ENCODE data around the gene AKAP8L. TPM values are rescaled to one million over a fixed set of nuclear protein-coding genes. Genes with fewer than 3 reads are reported as not detected.

AKAP8L gene
- polyA plus RNA-seq, 1 experiment: 30.4 TPM

DNA sequence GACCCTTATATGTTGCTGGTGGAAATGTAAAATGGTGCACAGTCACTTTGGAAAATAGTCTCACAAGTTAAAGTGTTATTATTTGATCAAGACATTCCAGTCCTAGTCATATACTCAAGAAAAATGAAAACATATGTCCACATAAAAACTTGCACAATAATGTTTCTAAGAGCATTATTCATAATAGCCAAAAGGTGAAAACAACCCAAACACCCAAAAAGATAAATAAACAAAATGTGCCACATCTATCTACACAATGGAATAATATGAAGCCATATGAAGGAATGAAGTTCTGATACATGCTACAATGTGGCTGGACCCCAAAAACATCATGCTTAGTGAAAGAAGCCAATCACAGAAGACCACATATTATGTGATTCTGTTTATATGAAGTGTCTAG lies 24.8 kb downstream of the AKAP8L start:
- TF ChIP-seq, protein P1, sequence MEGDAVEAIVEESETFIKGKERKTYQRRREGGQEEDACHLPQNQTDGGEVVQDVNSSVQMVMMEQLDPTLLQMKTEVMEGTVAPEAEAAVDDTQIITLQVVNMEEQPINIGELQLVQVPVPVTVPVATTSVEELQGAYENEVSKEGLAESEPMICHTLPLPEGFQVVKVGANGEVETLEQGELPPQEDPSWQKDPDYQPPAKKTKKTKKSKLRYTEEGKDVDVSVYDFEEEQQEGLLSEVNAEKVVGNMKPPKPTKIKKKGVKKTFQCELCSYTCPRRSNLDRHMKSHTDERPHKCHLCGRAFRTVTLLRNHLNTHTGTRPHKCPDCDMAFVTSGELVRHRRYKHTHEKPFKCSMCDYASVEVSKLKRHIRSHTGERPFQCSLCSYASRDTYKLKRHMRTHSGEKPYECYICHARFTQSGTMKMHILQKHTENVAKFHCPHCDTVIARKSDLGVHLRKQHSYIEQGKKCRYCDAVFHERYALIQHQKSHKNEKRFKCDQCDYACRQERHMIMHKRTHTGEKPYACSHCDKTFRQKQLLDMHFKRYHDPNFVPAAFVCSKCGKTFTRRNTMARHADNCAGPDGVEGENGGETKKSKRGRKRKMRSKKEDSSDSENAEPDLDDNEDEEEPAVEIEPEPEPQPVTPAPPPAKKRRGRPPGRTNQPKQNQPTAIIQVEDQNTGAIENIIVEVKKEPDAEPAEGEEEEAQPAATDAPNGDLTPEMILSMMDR (IDR thresholded peaks at IDR 0.05; ENCODE audit: low read depth, low read length): no peak
- DNase-seq (ENCODE audit: low read depth, low spot score): no peak
- ChIA-PET CTCF (interaction anchor here (0.6 kb wide), 1 partner anchor 16 kb away, joined by 4 read pairs; no protein-coding TSS in a partner anchor), POLR2A (interaction anchor here (0.7 to 1.0 kb wide), 4 partner anchors 15 to 889 kb away, joined by 3 to 4 read pairs (median 4); partner anchors contain the start of gene AKAP8)
- no peak overlapping the region for H3K4me3 ChIP-seq (ENCODE audit: low read depth, low read length)
- no peaks in the 10 kb centered on the region for H3K27me3 ChIP-seq (ENCODE audit: control insufficient read depth, insufficient read depth, low read length)
- H3K27ac ChIP-seq (ENCODE audit: low read depth, low read length): no peak overlapping the region
- H3K9me3 ChIP-seq (ENCODE audit: control insufficient read depth, insufficient read depth, low read length): no peaks in the 10 kb centered on the region

DNA sequence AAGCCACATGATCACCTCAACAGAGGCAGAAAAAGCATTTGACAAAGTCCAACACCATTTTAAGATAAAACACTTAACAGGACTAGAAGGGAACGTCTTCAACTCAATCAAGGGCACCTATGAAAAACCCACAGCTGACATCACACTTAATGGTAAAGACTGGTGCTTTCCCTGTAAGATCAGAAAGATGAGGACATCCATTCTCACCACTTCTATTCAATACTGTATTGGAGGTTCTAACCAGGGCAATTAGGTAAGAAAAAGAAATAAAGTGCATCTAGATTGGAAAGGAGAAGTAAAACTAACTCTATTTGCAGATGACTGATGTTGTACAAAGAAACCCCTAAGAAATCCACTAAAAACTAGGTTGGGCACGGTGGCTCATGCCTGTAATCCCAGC lies 28.0 kb downstream of the AKAP8L start:
- TF ChIP-seq, protein P1 (IDR thresholded peaks at IDR 0.05; ENCODE audit: low read depth, low read length): no peak
- no peak for DNase-seq (ENCODE audit: low read depth, low spot score)
- H3K27me3 ChIP-seq (ENCODE audit: control insufficient read depth, insufficient read depth, low read length): no peaks in the 10 kb centered on the region
- no peak overlapping the region for H3K27ac ChIP-seq (ENCODE audit: low read depth, low read length)
- ChIA-PET POLR2A (no interaction called here), CTCF (no interaction called here)
- no peaks in the 10 kb centered on the region for H3K9me3 ChIP-seq (ENCODE audit: control insufficient read depth, insufficient read depth, low read length)
- no peak overlapping the region for H3K4me3 ChIP-seq (ENCODE audit: low read depth, low read length)

DNA sequence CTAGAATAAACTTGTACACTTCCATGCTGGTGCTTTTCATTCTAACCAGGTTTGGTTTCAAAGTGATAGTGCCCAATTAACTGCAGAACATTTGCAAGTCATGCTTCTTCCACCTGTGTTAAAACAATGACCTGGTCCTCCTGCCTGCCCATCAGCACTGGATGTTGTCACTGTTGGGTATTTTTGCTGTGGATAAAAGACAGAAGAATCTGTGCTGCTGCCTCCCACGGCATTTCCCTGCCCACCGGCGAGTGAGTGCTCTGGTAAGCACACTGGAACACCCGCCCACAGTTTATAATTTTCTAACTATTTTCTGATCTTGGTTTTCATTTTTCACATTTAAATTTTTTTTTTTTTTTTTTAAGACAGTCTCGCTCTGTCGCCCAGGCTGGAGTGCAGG lies 36.9 kb downstream of the AKAP8L start:
- no peaks in the 10 kb centered on the region for H3K9me3 ChIP-seq (ENCODE audit: control insufficient read depth, insufficient read depth, low read length)
- DNase-seq (ENCODE audit: low read depth, low spot score): no peak
- no peak overlapping the region for H3K4me3 ChIP-seq (ENCODE audit: low read depth, low read length)
- H3K27ac ChIP-seq (ENCODE audit: low read depth, low read length): no peak overlapping the region
- H3K27me3 ChIP-seq (ENCODE audit: control insufficient read depth, insufficient read depth, low read length): no peaks in the 10 kb centered on the region
- ChIA-PET CTCF (no interaction called here), POLR2A (interaction anchor here (0.7 kb wide), 1 partner anchor 31 kb away, joined by 5 read pairs; no protein-coding TSS in a partner anchor)
- TF ChIP-seq, protein P1 (IDR thresholded peaks at IDR 0.05; ENCODE audit: low read depth, low read length): no peak

DNA sequence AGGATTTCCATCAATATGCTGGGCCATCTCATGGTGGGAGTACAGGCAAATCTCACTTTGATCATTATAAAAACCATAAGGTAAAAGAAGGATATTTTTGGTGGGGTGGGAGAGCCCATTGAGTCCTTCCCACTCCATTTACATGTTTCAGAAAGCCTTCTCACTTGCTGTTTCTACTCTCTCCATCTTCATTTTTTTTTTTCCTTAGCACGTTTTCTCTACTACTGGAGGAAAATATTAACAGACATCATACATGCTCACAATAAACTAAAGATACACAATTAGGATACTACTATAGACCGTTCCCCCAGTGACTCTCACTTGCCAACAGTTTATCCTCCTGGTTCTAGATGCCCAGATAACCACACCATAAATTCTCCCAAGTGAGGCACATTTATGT lies 37.4 kb downstream of the AKAP8L start:
- DNase-seq (ENCODE audit: low read depth, low spot score): no peak
- POLR2A ChIA-PET: no interaction called here
- no peaks in the 10 kb centered on the region for H3K27me3 ChIP-seq (ENCODE audit: control insufficient read depth, insufficient read depth, low read length)
- H3K4me3 ChIP-seq (ENCODE audit: low read depth, low read length): no peak overlapping the region
- peak overlapping the region; percentile 21 for H3K27ac ChIP-seq (ENCODE audit: low read depth, low read length)
- CTCF ChIA-PET: no interaction called here
- H3K9me3 ChIP-seq (ENCODE audit: control insufficient read depth, insufficient read depth, low read length): no peaks in the 10 kb centered on the region
- TF ChIP-seq, protein P1 (IDR thresholded peaks at IDR 0.05; ENCODE audit: low read depth, low read length): no peak

DNA sequence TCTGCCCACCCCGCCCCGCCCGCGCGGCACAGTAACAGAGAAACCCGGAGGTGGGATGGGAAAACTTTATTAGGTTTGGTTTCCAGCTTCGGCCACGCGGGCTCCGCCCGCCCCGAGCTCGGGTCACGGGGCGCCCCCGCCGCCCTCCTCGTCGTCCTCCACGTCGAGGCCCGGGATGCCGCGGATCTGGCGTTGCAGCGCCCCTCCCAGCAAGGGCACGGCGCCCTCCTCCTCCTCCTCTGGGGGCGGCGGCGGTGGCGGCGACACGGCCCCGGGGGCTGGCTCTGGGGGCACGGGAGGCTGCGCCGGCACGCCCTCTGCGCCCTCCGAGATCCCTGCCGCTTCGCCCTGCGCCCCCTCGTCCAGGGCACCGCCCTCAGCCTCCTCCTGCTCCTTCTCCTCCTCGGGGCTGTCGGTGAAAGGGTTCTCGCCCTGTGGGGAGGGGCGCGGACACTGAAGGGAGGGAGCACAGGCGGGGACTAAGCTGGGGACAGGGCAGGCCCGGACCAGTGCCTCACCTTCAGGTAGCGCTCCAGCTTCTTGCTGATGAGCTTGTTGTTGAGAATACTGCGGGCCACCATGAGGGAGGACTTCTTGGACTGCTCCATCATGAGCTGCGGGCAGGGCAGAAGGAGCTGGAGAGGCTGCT lies 38.7 kb downstream of the AKAP8L start:
- no peak for DNase-seq (ENCODE audit: low read depth, low spot score)
- ChIA-PET POLR2A (interaction anchor here (0.6 to 3.0 kb wide), 8 partner anchors 14 to 244 kb away, joined by 3 to 25 read pairs (median 6); partner anchors contain the start of genes AKAP8L and BRD4), CTCF (interaction anchor here (0.6 to 1.1 kb wide), 6 partner anchors 12 to 288 kb away, joined by 3 to 7 read pairs (median 3); no protein-coding TSS in a partner anchor)
- Histone ChIP-seq H3K4me3 (ENCODE audit: low read depth, low read length) (peak overlapping the region; percentile 67), H3K27me3 (ENCODE audit: control insufficient read depth, insufficient read depth, low read length) (no peaks in the 10 kb centered on the region), H3K27ac (ENCODE audit: low read depth, low read length) (peak overlapping the region; percentile 47), H3K9me3 (ENCODE audit: control insufficient read depth, insufficient read depth, low read length) (no peaks in the 10 kb centered on the region)
- TF ChIP-seq, protein P1 (IDR thresholded peaks at IDR 0.05; ENCODE audit: low read depth, low read length): no peak

All from AG04450 (cell line).